ENCODE data around the gene RFNG.

RFNG gene

DNA sequence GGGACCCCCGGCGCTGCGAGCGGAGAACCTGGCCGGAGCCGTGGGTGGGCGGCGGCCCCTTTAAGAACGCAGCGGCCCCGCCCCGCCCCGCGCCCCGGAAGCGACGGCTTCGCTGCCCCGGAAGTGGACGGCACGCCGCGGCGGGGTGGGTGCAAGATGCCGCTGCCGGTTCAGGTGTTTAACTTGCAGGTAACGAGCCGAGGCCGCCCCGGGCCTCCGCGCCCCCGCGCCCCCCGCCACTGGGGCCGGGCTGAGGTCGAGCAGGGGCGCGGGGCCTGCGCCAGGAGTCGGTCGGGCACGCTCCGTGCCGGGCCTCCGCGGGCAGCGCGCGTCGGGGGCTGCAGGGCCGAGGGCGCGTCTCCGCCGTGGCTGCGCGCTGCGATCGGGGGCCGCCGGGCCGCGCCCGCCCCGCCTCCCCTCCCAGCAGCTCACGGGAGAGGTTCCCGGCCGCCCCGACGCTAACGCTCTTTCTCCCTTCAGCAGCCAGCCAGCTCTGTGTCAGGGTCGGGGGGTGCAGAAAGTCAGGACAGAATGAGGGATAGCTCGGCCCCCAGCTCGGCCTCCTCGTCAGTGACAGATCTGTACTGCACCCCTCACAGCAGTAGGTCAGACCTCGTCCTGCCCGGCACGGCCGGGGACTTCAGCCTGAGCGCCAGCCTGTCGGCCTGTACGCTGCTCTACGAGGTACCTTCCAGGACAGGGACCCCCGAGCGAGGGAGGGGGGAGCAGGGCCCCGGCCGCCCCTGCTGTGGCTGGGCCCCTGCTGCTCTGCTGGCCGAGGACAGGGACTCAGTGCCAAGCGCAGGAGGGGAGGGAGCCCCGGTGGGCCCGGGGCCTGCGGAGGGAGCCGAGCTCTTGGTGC is at the start of gene RFNG, which contains the start of gene GPS1:
Gene RFNG (minus strand): TSS at position 36 of the 862 bp plus-strand sequence. CDS start 45 bp downstream, outside the sequence.
Gene GPS1 (plus strand): TSS at position 123 of the 862 bp plus-strand sequence. CDS start 34 bp downstream, at position 157.
- no peak for FAIRE-seq

GRCh38 chr17:82101301-82101715 is 49.7 kb upstream of the RFNG start:
- no peak for FAIRE-seq

DNA sequence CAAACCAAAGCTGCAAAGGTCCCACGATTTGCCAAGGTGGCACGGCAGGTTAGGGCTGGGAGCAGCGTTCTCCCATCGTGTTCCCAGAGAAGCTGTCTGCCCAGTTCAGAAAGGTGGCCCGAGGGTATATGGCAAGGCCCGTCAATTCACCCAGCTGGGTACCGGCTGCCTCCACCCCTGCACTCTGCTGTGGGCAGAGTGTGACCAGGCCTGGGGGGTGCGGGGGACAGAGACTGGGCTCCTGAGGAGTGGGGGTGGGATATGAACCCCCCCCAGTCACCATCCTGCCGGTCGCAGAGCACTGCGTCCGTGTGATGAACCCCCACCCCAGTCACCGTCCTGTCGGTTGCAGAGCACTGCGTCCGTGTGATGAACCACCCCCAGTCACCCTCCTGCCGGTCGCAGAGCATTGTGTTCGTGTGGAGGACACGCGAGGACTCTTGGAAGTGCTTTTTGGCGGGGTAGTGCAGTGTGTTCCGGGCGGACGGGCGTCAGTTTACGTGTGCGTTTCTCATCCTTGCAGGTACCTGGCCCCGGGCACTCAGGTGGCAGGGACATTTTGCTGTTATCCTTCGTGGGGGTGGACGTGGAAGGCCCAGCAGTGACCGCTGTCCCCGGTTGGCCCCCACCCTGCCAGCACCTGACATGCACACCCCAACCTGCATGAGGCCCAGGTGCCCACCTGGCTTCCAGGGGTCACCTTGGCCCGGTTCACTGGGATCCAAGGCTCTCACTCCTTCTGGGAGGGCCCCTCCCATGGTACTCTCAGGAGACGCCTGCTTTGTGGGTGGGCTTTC is 49.1 kb upstream of the RFNG start:
- no peak for FAIRE-seq

DNA sequence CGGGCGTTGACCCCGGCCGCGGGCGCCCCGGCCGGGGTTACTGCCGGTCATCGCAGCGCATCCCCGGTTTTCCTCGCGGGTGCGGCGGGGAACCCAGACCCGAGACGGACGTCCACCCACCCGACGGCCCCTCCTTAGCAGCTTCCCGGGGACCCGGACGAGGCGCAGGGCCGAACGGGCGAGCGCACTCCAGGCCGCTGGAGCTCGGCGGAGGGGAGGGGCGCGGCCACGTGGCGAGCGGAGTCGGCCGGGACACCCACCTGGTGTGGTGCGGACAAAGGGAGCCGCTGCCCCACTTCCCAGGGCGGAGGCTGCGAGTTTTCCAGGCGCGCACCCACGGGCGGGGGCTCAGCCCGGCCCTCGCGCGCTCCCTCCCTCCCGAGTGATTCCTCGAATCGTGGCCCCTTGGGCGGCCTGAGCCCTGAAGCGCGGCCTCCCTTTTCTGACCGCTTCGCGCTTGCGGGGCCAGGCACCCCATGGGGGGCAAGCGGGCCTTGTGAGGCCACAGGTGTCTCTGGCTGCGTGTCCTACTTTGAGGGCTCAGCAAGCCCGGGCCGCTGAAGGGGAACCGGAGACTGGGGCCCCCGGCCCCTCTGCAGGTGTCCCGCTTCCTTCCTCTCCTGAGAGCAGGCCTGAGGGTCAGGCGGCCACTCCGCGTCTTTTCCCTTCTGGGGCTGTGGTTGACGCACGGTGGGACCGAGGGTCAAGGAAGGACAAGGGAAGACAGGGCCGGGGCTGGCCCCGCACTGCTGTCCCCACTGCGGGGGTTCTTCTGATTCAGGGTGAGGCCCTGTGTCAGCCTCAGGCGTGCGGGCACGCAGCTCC is 47.5 kb upstream of the RFNG start:
- FAIRE-seq, result no peak

DNA sequence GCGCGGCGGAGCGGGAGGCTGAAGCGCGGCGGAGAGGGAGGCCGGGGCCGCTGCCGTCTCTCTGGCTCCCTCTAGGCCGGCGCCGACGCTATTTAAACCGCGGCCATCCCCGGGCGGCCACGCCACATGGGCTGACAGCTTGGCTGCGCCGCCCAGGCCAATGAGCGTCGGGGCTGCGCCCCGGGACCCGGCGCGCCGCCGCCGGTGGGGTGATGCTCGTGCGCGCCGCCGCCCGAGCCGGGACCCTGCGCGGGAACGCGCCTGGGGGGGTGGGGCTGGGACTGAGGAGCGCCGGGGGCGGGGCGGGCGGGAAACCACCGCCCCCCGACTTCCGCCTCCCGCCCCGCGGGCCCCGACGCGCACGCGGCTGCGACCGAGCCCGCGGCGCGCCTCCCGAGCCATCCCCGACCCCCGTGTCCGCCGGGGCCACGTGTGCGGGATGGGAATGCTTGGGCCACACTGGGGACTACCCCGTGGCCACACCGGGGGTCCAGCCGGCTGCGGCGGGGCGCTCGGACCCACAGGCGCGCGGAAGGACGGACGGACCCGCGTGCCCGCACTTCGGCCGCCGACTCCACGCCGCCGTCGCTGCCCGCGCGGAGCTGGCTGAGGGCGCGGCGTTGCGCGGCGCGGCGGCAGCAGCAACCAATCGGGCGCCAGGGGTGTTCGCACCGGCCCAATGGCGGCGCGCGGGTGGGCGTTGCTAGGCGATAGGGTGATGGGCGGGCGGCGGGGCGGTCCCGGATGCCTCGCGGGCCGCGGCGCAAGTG is 46.7 kb upstream of the RFNG start, which contains the start of gene FASN:
Gene FASN (minus strand): TSS at position 68 of the 770 bp plus-strand sequence. CDS start 1,791 bp downstream, outside the sequence.
- FAIRE-seq, result no peak

- no peak for FAIRE-seq
These were observed 46.2 kb upstream of the RFNG start for GRCh38 chr17:82097919-82098168.

GRCh38 chr17:82097184-82097918 is 45.7 kb upstream of the RFNG start:
- FAIRE-seq, result no peak

DNA sequence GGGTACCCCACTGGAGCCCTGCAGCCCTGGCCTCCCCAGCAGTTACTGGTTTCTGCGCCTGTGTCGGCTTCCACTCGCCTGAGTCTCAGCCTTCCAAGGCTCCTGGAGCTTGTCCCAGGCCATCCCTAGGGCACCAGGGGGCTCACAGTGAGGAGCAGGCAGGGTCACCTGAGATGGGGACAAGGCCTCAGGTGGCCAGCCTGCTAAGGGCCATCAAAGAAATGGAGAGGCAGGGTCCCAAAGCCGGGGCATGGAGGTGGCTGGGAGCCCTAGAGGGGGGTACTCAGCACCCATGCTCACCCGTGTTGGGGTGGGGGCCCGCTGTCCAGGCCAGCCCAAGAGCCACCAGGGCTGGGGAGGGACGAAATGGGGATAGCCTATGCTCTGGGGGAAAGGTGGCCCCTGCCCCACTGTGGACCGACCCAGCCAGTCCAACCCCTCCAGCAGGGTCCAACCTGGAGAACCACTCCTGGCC is 45.1 kb upstream of the RFNG start:
- FAIRE-seq, result no peak

GRCh38 chr17:82095777-82096708 is 44.4 kb upstream of the RFNG start:
- FAIRE-seq, result no peak

DNA sequence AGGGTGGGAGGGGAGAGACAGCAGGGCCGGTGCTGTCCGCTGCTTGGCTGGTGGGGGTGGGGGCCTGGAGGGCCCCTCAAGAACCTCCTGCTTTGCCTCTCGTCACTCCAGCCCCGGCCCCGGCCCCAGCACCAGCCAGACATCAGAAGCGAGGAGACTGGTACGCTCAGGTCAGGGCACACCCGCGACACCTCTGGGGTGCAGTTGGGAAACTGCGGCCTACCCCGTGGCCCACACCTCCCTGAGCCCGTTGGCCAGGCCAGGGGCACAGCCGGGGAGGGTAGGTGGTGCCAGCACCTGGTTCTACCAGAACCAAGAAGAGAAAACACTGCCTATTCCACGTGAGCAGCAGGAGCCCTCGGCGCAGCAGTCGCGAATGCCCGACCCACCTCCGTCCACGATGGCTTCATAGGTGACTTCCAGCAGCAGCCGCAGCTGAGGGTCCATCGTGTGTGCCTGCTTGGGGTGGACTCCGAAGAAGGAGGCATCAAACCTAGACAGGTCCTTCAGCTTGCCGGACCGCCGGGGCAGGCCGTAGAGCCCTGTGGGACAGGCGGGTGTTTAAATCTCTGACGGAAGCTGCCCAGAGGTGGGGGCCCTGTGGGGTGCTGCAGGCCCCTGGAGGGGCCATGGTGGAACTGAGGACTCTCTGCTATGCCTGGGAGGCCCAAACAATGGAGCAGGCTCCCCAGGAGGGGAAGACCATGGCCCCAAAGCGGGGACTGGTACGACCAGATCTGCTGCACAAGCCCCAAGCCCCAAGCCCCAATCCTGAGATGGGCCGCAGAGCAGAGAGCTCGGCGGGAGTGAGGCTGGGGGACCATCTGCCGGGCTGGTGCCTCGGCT is 43.5 kb upstream of the RFNG start:
- FAIRE-seq, result no peak

GRCh38 chr17:82092995-82093751 is 41.6 kb upstream of the RFNG start:
- FAIRE-seq, result no peak

DNA sequence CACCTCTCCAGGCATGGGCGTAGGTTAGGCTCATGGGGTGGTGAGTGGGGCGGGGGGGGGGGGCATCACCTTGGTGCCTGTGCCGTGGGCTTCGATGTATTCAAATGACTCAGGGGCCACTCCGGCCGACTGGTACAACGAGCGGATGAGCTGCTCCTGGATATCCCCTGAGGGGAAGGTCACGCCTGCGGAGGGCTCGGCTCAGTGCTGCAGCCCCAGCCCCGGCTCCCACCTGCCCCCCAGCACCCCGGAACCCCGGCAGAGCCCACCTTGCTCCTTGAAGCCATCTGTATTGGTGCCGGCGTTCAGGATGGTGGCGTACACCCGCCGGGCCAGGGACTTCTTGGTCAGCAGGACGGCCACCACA is 41.0 kb upstream of the RFNG start:
- no peak for FAIRE-seq

GRCh38 chr17:82092094-82092586 is 40.5 kb upstream of the RFNG start:
- FAIRE-seq, result no peak

- FAIRE-seq, result no peak
These were observed 39.9 kb upstream of the RFNG start for GRCh38 chr17:82091264-82092066.

GRCh38 chr17:82090549-82091263 is 39.1 kb upstream of the RFNG start:
- no peak for FAIRE-seq

DNA sequence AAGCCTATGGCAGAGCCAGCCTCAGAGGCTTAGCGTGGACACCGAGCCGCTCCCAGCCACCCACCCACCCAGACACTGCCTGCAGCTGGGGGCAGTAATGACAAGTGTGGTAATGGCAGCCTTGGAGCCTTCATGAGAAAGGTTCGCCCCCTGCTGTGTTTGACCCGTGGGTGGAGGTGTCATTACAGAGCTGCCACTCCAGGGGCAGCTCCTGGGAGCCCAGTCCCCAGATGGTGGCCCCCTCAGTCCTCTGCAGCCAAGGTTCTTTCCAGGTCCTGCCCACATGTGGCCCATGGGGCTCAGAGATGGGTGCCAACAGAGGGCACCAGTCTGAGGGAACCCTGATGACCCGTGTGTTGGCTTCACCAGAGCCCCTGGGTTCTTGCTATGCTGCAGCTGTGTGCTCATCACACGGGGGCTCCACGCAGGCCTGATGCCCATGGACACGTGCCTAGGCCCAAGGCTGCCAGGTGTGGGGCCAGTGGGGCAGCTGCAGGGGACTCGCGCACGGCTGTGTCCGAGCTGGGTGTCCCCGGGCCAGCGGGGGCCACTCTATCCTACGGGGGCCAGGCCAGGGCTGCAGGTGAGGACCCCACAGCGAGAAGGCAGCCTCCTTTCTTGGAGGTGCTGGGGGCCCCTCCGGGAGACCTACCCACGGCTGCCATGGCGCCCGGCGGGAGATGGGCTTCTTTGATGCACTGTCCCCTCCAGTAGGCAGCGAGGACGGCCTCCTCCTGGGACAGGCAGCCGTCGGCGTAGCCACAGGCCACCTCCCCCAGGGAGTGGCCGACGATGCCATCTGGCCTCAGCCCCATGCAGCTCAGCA is 38.3 kb upstream of the RFNG start:
- no peak for FAIRE-seq

All from endometrium (tissue), 2 donors.